ENCODE data around the gene CFAP52.
"Not testable (repeated sequence)": the region's sequence is repeated elsewhere in the genome, so short reads cannot be mapped to it uniquely, and the experiment has no call there.

The CFAP52 gene

DNA sequence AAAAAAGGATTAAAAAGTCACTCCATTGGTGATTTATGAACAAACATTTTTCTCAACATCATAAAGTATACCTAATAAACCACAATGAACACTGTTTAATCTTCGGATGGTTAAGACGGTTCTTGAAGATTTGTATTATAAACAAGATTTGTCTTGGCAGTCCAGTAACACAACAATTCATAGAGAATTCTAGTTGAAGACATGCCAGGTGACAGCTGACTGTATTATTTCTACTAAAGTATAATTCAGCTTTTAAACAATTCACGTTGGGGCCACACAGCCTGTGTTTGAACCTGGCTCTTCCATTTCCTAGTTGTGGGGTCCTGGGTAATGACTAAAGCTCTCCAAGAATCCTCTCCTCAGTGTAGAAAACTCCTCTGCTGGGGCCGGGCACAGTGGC is 22.8 kb upstream of the CFAP52 start:
- no peak overlapping the region for H3K27ac ChIP-seq
- TF ChIP-seq, protein P1, sequence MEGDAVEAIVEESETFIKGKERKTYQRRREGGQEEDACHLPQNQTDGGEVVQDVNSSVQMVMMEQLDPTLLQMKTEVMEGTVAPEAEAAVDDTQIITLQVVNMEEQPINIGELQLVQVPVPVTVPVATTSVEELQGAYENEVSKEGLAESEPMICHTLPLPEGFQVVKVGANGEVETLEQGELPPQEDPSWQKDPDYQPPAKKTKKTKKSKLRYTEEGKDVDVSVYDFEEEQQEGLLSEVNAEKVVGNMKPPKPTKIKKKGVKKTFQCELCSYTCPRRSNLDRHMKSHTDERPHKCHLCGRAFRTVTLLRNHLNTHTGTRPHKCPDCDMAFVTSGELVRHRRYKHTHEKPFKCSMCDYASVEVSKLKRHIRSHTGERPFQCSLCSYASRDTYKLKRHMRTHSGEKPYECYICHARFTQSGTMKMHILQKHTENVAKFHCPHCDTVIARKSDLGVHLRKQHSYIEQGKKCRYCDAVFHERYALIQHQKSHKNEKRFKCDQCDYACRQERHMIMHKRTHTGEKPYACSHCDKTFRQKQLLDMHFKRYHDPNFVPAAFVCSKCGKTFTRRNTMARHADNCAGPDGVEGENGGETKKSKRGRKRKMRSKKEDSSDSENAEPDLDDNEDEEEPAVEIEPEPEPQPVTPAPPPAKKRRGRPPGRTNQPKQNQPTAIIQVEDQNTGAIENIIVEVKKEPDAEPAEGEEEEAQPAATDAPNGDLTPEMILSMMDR (conservative IDR thresholded peaks at IDR 0.05), result no peak

DNA sequence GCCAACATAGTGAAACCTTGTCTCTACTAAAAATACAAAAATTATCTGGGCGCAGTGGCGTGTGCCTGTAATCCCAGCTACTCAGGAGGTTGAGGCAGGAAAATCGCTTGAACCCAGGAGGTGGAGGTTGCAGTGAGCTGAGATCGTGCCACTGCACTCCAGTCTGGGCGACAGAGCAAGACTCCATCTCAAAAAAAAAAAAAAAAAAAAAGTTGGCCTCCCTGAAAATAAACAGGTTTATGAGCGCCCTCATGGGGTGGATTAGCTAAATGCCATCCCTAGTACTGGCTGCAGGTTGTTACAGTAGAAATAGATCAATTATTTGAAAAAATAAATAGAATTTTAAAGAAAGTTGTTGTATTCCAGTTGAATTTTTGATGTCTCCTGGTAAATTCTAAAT is 21.7 kb upstream of the CFAP52 start:
- not testable (repeated sequence) for H3K27ac ChIP-seq
- TF ChIP-seq, protein P1 (conservative IDR thresholded peaks at IDR 0.05), result peak; percentile 63

DNA sequence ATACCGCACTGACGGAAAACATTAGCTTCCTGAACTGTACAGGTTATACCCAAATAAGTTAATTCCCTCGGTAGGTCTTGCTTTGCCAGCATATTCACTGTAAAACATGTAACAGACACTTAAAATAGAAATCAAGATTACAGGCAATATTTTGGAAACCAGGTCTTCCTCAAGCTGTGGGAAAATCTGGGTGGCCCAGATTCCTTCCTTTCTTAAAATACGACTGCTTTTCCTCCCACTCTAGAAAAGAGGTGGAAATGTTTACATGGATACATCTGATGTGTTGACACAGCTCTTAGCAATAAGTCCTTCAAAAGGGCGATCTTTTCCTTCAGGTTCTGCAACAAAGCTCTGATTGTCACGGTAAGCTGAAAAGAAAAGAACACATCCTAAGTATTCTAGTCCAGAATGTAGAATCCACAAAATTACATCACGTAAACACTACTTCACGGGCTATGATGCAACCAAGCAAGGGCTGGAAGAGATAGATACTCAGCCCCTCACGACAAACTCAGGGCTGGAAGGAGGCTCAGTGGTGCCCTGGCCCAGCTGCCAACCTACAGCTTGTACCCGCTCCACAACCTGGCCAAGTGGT is 19.2 kb upstream of the CFAP52 start:
- TF ChIP-seq, protein P1 (conservative IDR thresholded peaks at IDR 0.05), result no peak
- no peak overlapping the region for H3K27ac ChIP-seq

DNA sequence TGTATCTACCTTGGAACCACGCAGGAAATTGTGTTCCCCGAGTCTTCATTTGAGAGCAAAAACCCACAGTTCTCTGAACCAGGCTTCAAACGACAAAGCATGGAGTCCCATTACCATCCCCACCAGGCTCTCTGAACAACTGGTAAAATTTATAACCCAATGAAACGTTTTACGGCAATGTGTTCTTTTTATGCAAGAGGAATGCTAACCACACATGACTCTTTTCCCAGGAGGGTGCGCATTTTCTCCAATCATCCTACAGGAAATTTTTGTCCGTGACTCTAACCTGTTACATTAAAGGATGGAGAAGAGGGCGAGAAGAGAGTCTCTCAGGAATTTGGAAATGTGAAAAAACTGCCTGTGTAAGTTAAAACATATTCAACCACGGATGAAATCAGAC is 18.6 kb upstream of the CFAP52 start:
- TF ChIP-seq, protein P1 (conservative IDR thresholded peaks at IDR 0.05), result no peak
- no peak overlapping the region for H3K27ac ChIP-seq

DNA sequence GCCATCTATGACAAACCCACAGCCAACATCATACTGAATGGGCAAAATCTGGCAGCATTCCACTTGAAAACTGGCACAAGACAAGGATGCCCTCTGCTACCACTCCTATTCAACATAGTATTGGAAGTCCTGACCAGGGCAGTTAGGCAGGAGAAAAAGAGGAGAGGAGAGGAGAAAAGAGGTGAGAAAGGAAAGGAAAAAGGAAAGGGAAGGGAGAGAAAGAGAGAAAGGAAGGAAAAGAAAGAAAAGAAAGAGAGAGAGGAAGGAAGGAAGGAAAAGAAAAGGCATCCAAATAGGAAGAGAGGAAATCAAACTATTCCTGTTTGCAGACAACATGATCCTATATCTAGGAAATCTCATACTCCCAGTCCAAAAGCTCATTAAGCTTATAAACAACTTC is 12.3 kb upstream of the CFAP52 start:
- TF ChIP-seq, protein P1 (conservative IDR thresholded peaks at IDR 0.05), result no peak
- no peak overlapping the region for H3K27ac ChIP-seq

DNA sequence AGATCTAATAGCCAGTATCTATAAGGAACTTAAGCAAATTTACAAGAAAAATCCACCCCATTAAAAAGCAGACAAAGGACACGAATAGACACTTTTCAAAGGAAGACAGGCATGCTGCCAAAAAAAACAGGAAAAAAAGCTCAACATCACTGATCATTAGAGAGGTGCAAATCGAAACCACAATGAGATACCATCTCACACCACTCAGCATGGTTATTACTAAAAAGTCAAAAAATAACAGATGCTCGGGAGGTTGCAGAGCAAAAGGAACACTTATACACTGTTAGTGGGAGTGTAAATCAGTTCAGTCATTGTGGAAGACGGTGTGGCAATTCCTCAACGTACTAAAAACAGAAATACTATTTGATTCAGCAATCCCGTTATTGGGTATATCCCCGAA is 10.4 kb upstream of the CFAP52 start:
- TF ChIP-seq, protein P1 (conservative IDR thresholded peaks at IDR 0.05), result no peak
- H3K27ac ChIP-seq, result peak overlapping the region; percentile 68

DNA sequence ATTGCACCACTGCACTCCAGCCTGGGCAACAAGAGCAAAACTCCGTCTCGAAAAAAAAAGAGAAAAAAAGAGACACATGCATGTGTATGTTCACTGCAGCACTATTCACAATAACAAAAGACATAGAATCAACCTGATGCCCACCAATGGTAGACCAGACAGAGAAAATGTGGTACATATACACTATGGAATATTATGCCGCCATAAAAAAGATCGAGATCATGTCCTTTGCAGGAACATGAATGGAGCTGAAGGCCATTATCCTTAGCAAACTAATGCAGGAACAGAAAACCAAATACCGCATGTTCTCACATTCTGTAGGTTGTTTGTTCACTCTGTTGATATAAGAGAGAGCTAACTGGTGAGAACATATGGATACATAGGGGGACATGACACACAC is 9.7 kb upstream of the CFAP52 start:
- peak overlapping the region; percentile 68; the same call in 1 of the 2 replicates for H3K27ac ChIP-seq

DNA sequence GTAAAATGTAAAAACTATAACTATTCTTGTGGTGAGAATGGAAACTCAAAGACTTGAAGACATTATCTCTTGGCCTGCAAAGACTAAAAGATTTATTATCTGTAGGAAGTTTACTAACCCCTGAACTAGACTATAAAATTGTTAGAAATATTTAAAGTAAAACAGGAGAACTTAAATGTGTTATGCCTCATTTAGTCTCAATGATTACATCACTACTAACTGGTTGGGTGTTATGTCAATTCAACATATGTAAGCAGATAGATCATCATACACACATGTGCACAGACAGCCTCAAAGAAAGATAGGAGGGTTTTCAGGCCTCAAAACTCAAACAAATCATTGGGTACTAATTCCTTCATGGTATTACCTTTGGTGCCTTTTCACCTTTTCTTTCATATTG is 8.4 kb upstream of the CFAP52 start:
- TF ChIP-seq, protein P1 (conservative IDR thresholded peaks at IDR 0.05), result no peak
- no peak overlapping the region for H3K27ac ChIP-seq

Data from VCaP (cell line).